Measurements from ENCODE around the gene TPSB2. TPM values are rescaled to one million over a fixed set of nuclear protein-coding genes. Genes with fewer than 3 reads are reported as not detected.
"Not testable (repeated sequence)": the region's sequence is repeated elsewhere in the genome, so short reads cannot be mapped to it uniquely, and the experiment has no call there.

Gene TPSB2
- total RNA-seq, 1 donor from 2014 or later: not detected

- no peaks in the 10 kb centered on the region for H3K9me3 Mint-ChIP-seq (ENCODE audit: low read depth)
- H3K4me3 Mint-ChIP-seq (ENCODE audit: low read depth): no peak overlapping the region
- no peaks in the 10 kb centered on the region for H3K4me1 Mint-ChIP-seq (ENCODE audit: low read depth)
- H3K27ac Mint-ChIP-seq: no peak overlapping the region
- TF ChIP-seq, protein P1, sequence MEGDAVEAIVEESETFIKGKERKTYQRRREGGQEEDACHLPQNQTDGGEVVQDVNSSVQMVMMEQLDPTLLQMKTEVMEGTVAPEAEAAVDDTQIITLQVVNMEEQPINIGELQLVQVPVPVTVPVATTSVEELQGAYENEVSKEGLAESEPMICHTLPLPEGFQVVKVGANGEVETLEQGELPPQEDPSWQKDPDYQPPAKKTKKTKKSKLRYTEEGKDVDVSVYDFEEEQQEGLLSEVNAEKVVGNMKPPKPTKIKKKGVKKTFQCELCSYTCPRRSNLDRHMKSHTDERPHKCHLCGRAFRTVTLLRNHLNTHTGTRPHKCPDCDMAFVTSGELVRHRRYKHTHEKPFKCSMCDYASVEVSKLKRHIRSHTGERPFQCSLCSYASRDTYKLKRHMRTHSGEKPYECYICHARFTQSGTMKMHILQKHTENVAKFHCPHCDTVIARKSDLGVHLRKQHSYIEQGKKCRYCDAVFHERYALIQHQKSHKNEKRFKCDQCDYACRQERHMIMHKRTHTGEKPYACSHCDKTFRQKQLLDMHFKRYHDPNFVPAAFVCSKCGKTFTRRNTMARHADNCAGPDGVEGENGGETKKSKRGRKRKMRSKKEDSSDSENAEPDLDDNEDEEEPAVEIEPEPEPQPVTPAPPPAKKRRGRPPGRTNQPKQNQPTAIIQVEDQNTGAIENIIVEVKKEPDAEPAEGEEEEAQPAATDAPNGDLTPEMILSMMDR (IDR thresholded peaks at IDR 0.05; ENCODE audit: unreplicated experiment): no peak
- no peak for DNase-seq (ENCODE audit: low spot score, unreplicated experiment)
- H3K36me3 Mint-ChIP-seq (ENCODE audit: insufficient read depth): peaks cover 6% of the 10 kb centered on the region
- H3K27me3 Mint-ChIP-seq: no peaks in the 10 kb centered on the region
Measured at GRCh38 chr16:1204933-1205332, 25.1 kb downstream of the TPSB2 start.

DNA sequence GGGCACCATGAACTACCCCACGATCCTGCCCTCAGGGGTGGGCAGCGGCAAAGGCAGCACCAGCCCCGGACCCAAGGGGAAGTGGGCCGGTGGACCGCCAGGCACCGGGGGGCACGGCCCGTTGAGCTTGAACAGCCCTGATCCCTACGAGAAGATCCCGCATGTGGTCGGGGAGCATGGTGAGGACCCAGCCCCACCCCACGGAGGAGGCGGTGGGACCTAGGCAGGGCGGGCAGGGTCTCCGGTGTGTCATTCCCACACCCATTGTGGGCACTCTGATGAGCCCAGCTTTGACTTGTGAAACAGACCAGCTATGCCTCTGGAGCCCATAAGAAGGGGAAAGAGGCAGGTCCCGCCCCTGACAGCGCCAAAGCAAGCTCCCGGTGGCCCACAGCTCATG, 27.7 kb downstream of the TPSB2 start:
- Mint-ChIP-seq H3K4me1 (ENCODE audit: low read depth) (peaks cover 1% of the 10 kb centered on the region), H3K4me3 (ENCODE audit: low read depth) (no peak overlapping the region), H3K9me3 (ENCODE audit: low read depth) (no peaks in the 10 kb centered on the region), H3K27ac (no peak overlapping the region), H3K27me3 (no peaks in the 10 kb centered on the region), H3K36me3 (ENCODE audit: insufficient read depth) (peaks cover 8% of the 10 kb centered on the region)
- TF ChIP-seq, protein P1 (IDR thresholded peaks at IDR 0.05; ENCODE audit: unreplicated experiment): no peak
- DNase-seq (ENCODE audit: low spot score, unreplicated experiment): no peak

GRCh38 chr16:1201444-1201843, 28.5 kb downstream of the TPSB2 start:
- no peak overlapping the region for H3K27ac Mint-ChIP-seq
- H3K27me3 Mint-ChIP-seq: no peaks in the 10 kb centered on the region
- H3K9me3 Mint-ChIP-seq (ENCODE audit: low read depth): no peaks in the 10 kb centered on the region
- no peak for DNase-seq (ENCODE audit: low spot score, unreplicated experiment)
- TF ChIP-seq, protein P1 (IDR thresholded peaks at IDR 0.05; ENCODE audit: unreplicated experiment): no peak
- peaks cover 8% of the 10 kb centered on the region for H3K36me3 Mint-ChIP-seq (ENCODE audit: insufficient read depth)
- peaks cover 1% of the 10 kb centered on the region for H3K4me1 Mint-ChIP-seq (ENCODE audit: low read depth)
- H3K4me3 Mint-ChIP-seq (ENCODE audit: low read depth): no peak overlapping the region

GRCh38 chr16:1200014-1200627, 29.9 kb downstream of the TPSB2 start:
- no peak overlapping the region for H3K27ac Mint-ChIP-seq
- no peak for DNase-seq (ENCODE audit: low spot score, unreplicated experiment)
- H3K36me3 Mint-ChIP-seq (ENCODE audit: insufficient read depth): peaks cover 6% of the 10 kb centered on the region
- no peaks in the 10 kb centered on the region for H3K27me3 Mint-ChIP-seq
- H3K4me3 Mint-ChIP-seq (ENCODE audit: low read depth): no peak overlapping the region
- peaks cover 1% of the 10 kb centered on the region for H3K4me1 Mint-ChIP-seq (ENCODE audit: low read depth)
- TF ChIP-seq, protein P1 (IDR thresholded peaks at IDR 0.05; ENCODE audit: unreplicated experiment): no peak
- no peaks in the 10 kb centered on the region for H3K9me3 Mint-ChIP-seq (ENCODE audit: low read depth)

- Mint-ChIP-seq H3K36me3 (ENCODE audit: insufficient read depth) (peaks cover 6% of the 10 kb centered on the region), H3K4me1 (ENCODE audit: low read depth) (peaks cover 1% of the 10 kb centered on the region), H3K9me3 (ENCODE audit: low read depth) (no peaks in the 10 kb centered on the region), H3K27ac (no peak overlapping the region), H3K4me3 (ENCODE audit: low read depth) (no peak overlapping the region), H3K27me3 (no peaks in the 10 kb centered on the region)
- DNase-seq (ENCODE audit: low spot score, unreplicated experiment): no peak
- TF ChIP-seq, protein P1 (IDR thresholded peaks at IDR 0.05; ENCODE audit: unreplicated experiment): no peak
Measured at GRCh38 chr16:1199347-1200013, 30.5 kb downstream of the TPSB2 start.

DNA sequence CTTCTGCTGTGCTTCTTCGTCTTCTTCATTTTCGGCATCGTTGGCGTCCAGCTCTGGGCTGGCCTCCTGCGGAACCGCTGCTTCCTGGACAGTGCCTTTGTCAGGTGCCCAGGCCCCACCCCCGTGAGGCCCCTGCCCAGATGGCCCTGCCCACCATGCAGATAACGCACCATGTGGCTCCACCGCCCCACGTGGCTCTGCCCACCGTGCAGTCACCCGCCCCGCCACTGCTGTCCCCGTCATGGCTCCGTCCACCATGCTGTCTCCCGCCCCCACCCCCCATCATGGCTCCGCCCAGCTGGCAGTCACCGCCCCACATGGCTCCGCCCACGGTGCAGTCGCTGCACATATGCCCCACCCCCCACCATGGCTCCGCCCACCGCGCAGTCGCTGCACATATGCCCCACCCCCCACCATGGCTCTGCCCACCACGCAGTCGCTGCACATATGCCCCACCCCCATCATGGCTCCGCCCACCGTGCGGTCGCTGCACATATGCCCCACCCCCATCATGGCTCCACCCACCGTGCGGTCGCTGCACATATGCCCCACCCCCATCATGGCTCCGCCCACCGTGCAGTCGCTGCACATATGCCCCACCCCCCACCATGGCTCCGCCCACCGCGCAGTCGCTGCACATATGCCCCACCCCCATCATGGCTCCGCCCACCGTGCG, 31.2 kb downstream of the TPSB2 start:
- H3K4me3 Mint-ChIP-seq (ENCODE audit: low read depth); H3K27ac Mint-ChIP-seq; H3K9me3 Mint-ChIP-seq (ENCODE audit: low read depth); DNase-seq (ENCODE audit: low spot score, unreplicated experiment); H3K4me1 Mint-ChIP-seq (ENCODE audit: low read depth); H3K27me3 Mint-ChIP-seq; H3K36me3 Mint-ChIP-seq (ENCODE audit: insufficient read depth): not testable (repeated sequence)

Measured in progenitor cell of endocrine pancreas (in vitro differentiated cells).